Measurements from ENCODE around the gene TAAR1. TPM values are rescaled to one million over a fixed set of nuclear protein-coding genes. Genes with fewer than 3 reads are reported as not detected.

The TAAR1 gene
- total RNA-seq, 1 experiment from 2014 or later = not detected

Other genes starting within 250 kb of the TAAR1 start
- gene STX7, start 146.1 kb downstream of the TAAR1 start, total RNA-seq (2014; rRNA removed; shearing (Covaris generic)) = 24.3 and 27.2 TPM in 2 replicates
- not detected in 2 replicates for gene TAAR9, start 120.9 kb downstream of the TAAR1 start, total RNA-seq (2014; rRNA removed; shearing (Covaris generic))
- gene TAAR8, start 106.5 kb downstream of the TAAR1 start, total RNA-seq (2014; rRNA removed; shearing (Covaris generic)) = not detected in 2 replicates
- gene TAAR6, start 88.9 kb downstream of the TAAR1 start, total RNA-seq (2014; rRNA removed; shearing (Covaris generic)) = not detected in 2 replicates
- gene TAAR5, start 69.4 kb downstream of the TAAR1 start, total RNA-seq (2014; rRNA removed; shearing (Covaris generic)) = not detected in 2 replicates
- not detected in 2 replicates for gene TAAR2, start 34.9 kb downstream of the TAAR1 start, total RNA-seq (2014; rRNA removed; shearing (Covaris generic))
- 0.24 and 0.29 TPM in 2 replicates for gene VNN1, start 54.9 kb upstream of the TAAR1 start, total RNA-seq (2014; rRNA removed; shearing (Covaris generic))
- gene VNN2, start 98.7 kb upstream of the TAAR1 start, total RNA-seq (2014; rRNA removed; shearing (Covaris generic)) = 0.12 and 0.29 TPM in 2 replicates
- 14.6 and 14.9 TPM in 2 replicates for gene SLC18B1, start 139.5 kb upstream of the TAAR1 start, total RNA-seq (2014; rRNA removed; shearing (Covaris generic))
- gene RPS12, start 155.4 kb upstream of the TAAR1 start, total RNA-seq (2014; rRNA removed; shearing (Covaris generic)) = 2,174 and 2,304 TPM in 2 replicates

Measured in RPMI7951 (cell line).